Measurements from ENCODE around the gene TPK1. TPM values are rescaled to one million over a fixed set of nuclear protein-coding genes. Genes with fewer than 3 reads are reported as not detected.

The TPK1 gene
- total and polyA plus RNA-seq, 2 of the 8 experiments (the other 6 are each of a cell fraction or from before 2014, with no cell fraction given) = 1.9 to 2.7 TPM

DNA sequence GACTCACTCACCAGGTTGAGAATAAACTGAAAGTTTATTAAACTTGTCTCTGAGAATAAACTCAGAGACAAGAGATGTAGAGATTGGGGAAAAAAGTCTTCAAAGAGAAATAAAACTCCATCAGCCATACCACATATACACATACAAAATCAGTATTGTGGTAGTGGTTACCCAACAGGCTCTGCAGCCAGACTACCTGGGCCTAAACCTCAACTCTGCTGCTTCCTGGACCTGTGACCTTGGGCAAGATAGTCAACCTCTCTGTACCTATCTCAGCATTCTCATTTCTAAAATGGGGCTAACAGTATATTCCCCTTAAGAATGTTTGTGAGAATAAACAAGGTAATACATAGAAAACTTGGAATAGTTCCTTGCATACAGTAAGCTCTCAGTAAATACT lies 15.3 kb downstream of the TPK1 start:
- Histone ChIP-seq H3K79me2 (ENCODE audit: control insufficient read depth in 1 of 2, insufficient read depth in 2 of 2, low read length in 2 of 2) (no peaks in the 10 kb centered on the region), H3K4me2 (ENCODE audit: insufficient read depth in 1 of 2, low read depth in 2 of 2, low read length in 2 of 2) (no peak overlapping the region), H3K18ac (ENCODE audit: extremely low read depth, low read length) (no peak overlapping the region), H3K4me1 (replicated peaks in 1 of 4; ENCODE audit: control insufficient read depth in 3 of 4, insufficient read depth in 4 of 4, low read length in 3 of 4) (peaks cover 0 to 2% (median 0%) of the 10 kb centered on the region in 4 experiments; a peak in 1 of 7 replicates), H3K36me3 (ENCODE audit: control insufficient read depth in 2 of 4, insufficient read depth in 4 of 4, low read length in 3 of 4) (no peaks in the 10 kb centered on the region), H4K5ac (ENCODE audit: insufficient read length, low read depth, low read length) (no peak overlapping the region), H2BK15ac (ENCODE audit: low read length) (no peak overlapping the region), H3K27ac (ENCODE audit: low read depth, low read length) (no peak overlapping the region), H3K79me1 (ENCODE audit: low read depth, low read length) (no peaks in the 10 kb centered on the region), H3K9me3 (ENCODE audit: insufficient read depth in 2 of 2, low read depth in 1 of 2, low read length in 1 of 2) (no peaks in the 10 kb centered on the region), H2AK5ac (ENCODE audit: low read depth, low read length) (no peak overlapping the region), H3K56ac (replicated peaks; ENCODE audit: insufficient read length, low read depth, low read length) (no peak overlapping the region), H4K91ac (replicated peaks; ENCODE audit: insufficient read length, low read length) (no peak overlapping the region), H3K23me2 (ENCODE audit: low read depth, low read length) (no peaks in the 10 kb centered on the region), H2AFZ (ENCODE audit: low read length) (no peak overlapping the region), H3K23ac (ENCODE audit: insufficient read length) (no peak overlapping the region), H3K4ac (replicated peaks; ENCODE audit: insufficient read length, low read depth, low read length) (no peak overlapping the region), H2BK12ac (ENCODE audit: low read depth, low read length) (no peak overlapping the region), H2BK120ac (replicated peaks; ENCODE audit: low read depth, low read length) (no peak overlapping the region), H2BK5ac (ENCODE audit: low read depth, low read length) (no peak overlapping the region), H2BK20ac (ENCODE audit: low read length) (no peak overlapping the region), H4K8ac (ENCODE audit: extremely low read depth, insufficient read depth, low read length) (no peak overlapping the region), H3K9ac (replicated peaks in 1 of 4; ENCODE audit: extremely low read depth in 1 of 4, low read depth in 3 of 4, low read length in 3 of 4) (no peak overlapping the region), H4K20me1 (replicated peaks in 1 of 2; ENCODE audit: control insufficient read depth in 1 of 2, insufficient read depth in 2 of 2, low read length in 2 of 2) (no peaks in the 10 kb centered on the region), H3K27me3 (replicated peaks in 1 of 4; ENCODE audit: control insufficient read depth in 3 of 4, extremely low read depth in 1 of 4, insufficient read depth in 3 of 4, low read length in 3 of 4) (no peaks in the 10 kb centered on the region), H3K4me3 (ENCODE audit: extremely low read depth in 1 of 4, insufficient read depth in 2 of 4, low read depth in 3 of 4, low read length in 4 of 4) (no peak overlapping the region), H3K14ac (ENCODE audit: insufficient read length) (no peak overlapping the region)
- no peak for FAIRE-seq
- CTCF ChIA-PET (ENCODE audit: partially characterized antibody) = interaction anchor here (0.6 to 1.2 kb wide), 2 partner anchors 18 to 345 kb away, joined by 3 to 4 read pairs; no protein-coding TSS in a partner anchor
- no peak for DNase-seq (ENCODE audit: low read depth in 1 of 2, low spot score in 2 of 2)
- POLR2A ChIA-PET (ENCODE audit: partially characterized antibody) = no interaction called here
- TF ChIP-seq SP2 (IDR thresholded peaks at IDR 0.05; ENCODE audit: low read length) (no peak), TAF1 (IDR thresholded peaks at IDR 0.05; ENCODE audit: low read depth, low read length) (no peak), SP4 (IDR thresholded peaks at IDR 0.05; ENCODE audit: low read length) (no peak), CTBP2 (IDR thresholded peaks at IDR 0.05; ENCODE audit: borderline replicate concordance, insufficient read depth, insufficient read length, low read length) (no peak), CHD2 (IDR thresholded peaks at IDR 0.05; ENCODE audit: low read length) (no peak), KDM4A (IDR thresholded peaks at IDR 0.05; ENCODE audit: low read depth, low read length, severe bottlenecking) (no peak), POU5F1 (IDR thresholded peaks at IDR 0.05; ENCODE audit: low read depth, low read length) (no peak), TCF12 (IDR thresholded peaks at IDR 0.05; ENCODE audit: low read depth, low read length) (no peak), CBX8 (IDR thresholded peaks at IDR 0.05; ENCODE audit: borderline replicate concordance, low read depth, low read length) (no peak), CEBPB (IDR thresholded peaks at IDR 0.05; ENCODE audit: low read depth, low read length) (no peak), NANOG (IDR thresholded peaks at IDR 0.05; ENCODE audit: insufficient read depth, low read depth, low read length, poor library complexity, severe bottlenecking) (no peak), JUN (IDR thresholded peaks at IDR 0.05; ENCODE audit: low read depth, low read length) (no peak), GABPA (IDR thresholded peaks at IDR 0.05; ENCODE audit: borderline replicate concordance, insufficient read depth, low read length) (no peak), SRF (IDR thresholded peaks at IDR 0.05; ENCODE audit: low read depth, low read length) (no peak), YY1 (IDR thresholded peaks at IDR 0.05; ENCODE audit: low read depth, low read length) (no peak)
- TF ChIP-seq, protein P1, sequence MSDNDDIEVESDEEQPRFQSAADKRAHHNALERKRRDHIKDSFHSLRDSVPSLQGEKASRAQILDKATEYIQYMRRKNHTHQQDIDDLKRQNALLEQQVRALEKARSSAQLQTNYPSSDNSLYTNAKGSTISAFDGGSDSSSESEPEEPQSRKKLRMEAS (IDR thresholded peaks at IDR 0.05) = no peak

All from H1 (cell line).